ENCODE measurements around the gene MRPL1. TPM values are rescaled to one million over a fixed set of nuclear protein-coding genes. Genes with fewer than 3 reads are reported as not detected.

Gene MRPL1
- total RNA-seq, 1 donor = 23.2 TPM

DNA sequence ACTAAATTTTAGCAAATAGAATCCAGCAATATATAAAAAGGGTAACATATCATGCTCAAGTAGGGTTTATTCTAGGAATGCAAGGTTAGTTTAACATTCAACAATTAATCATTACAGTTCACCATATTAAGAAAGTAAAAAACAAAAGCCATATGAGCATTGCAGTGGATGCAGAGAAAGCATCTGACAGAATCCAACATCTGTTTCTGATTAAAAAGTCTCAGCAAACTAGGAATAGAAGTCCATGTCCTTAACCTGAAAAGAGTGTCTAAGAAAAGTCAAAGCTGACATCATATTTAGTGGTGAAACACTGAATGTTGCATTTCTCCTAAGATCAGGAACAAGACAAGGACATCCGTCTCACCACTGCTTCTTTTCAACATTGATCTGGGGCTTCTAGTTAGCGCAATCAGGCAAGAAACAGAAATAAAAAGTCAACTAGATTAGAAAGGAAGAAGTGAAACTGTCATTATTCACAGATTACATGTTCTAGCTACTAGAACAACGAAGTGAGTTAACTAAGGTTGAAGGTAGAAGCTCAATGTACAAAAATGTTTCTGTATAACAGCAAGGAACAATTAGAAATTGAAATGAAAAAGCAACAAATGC is 49.3 kb downstream of the MRPL1 start:
- Histone ChIP-seq H3K9me3 (ENCODE audit: low read depth, low read length) (no peaks in the 10 kb centered on the region), H3K4me2 (ENCODE audit: insufficient read depth, low read length) (no peak overlapping the region), H3K4me3 (ENCODE audit: insufficient read depth, low read length) (no peak overlapping the region), H3K4me1 (ENCODE audit: insufficient read depth, low read length) (no peaks in the 10 kb centered on the region), H3K36me3 (ENCODE audit: insufficient read depth, low read length) (no peaks in the 10 kb centered on the region), H2AFZ (ENCODE audit: low read length) (no peak overlapping the region), H3K27ac (ENCODE audit: low read depth, low read length) (no peak overlapping the region), H4K20me1 (ENCODE audit: insufficient read depth, low read length) (no peaks in the 10 kb centered on the region), H3K79me2 (ENCODE audit: insufficient read depth, low read length) (no peaks in the 10 kb centered on the region), H3K27me3 (ENCODE audit: insufficient read depth, low read length) (no peaks in the 10 kb centered on the region)
- no peak for DNase-seq (ENCODE audit: insufficient read length, low spot score, missing footprints)
- TF ChIP-seq CTCF (IDR thresholded peaks at IDR 0.05; ENCODE audit: extremely low read depth, low read depth, low read length) = no peak

DNA sequence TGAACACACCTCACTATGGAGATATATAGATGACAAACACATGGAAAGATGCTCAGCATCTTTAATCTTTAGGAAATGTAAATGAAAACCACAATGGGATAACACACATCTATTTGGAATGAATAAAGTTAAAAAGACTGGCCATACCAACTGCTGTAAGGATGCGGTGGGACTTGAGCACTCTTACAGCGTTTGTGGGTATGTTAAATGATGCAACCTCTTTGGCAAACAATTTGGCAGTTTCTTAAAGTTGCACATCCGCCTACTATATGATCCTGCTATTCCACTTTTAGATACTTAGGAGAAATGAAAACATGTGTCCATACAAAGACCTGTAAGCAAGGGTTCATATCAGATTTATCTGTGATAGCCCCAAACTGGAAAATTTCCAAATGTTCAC is 50.7 kb downstream of the MRPL1 start:
- no peak for DNase-seq (ENCODE audit: insufficient read length, low spot score, missing footprints)
- TF ChIP-seq CTCF (IDR thresholded peaks at IDR 0.05; ENCODE audit: extremely low read depth, low read depth, low read length) = no peak
- H3K4me3 ChIP-seq (ENCODE audit: insufficient read depth, low read length) = no peak overlapping the region

GRCh38 chr4:77917075-77917474 is 54.4 kb downstream of the MRPL1 start:
- no peak overlapping the region for H3K27ac ChIP-seq (ENCODE audit: low read depth, low read length)
- H3K79me2 ChIP-seq (ENCODE audit: insufficient read depth, low read length) = no peaks in the 10 kb centered on the region
- no peaks in the 10 kb centered on the region for H3K27me3 ChIP-seq (ENCODE audit: insufficient read depth, low read length)
- H3K4me2 ChIP-seq (ENCODE audit: insufficient read depth, low read length) = no peak overlapping the region
- H3K9me3 ChIP-seq (ENCODE audit: low read depth, low read length) = no peaks in the 10 kb centered on the region
- DNase-seq (ENCODE audit: insufficient read length, low spot score, missing footprints) = no peak
- H3K4me3 ChIP-seq (ENCODE audit: insufficient read depth, low read length) = no peak overlapping the region
- no peaks in the 10 kb centered on the region for H3K36me3 ChIP-seq (ENCODE audit: insufficient read depth, low read length)
- H3K4me1 ChIP-seq (ENCODE audit: insufficient read depth, low read length) = peaks cover 17% of the 10 kb centered on the region
- H2AFZ ChIP-seq (ENCODE audit: low read length) = no peak overlapping the region
- H4K20me1 ChIP-seq (ENCODE audit: insufficient read depth, low read length) = no peaks in the 10 kb centered on the region
- TF ChIP-seq CTCF (IDR thresholded peaks at IDR 0.05; ENCODE audit: extremely low read depth, low read depth, low read length) = no peak

More for the DNA sequence above, 50.7 kb downstream of the MRPL1 start:
- Histone ChIP-seq H3K9me3 (ENCODE audit: low read depth, low read length) (no peaks in the 10 kb centered on the region), H3K4me1 (ENCODE audit: insufficient read depth, low read length) (no peaks in the 10 kb centered on the region), H3K27me3 (ENCODE audit: insufficient read depth, low read length) (no peaks in the 10 kb centered on the region), H3K4me2 (ENCODE audit: insufficient read depth, low read length) (no peak overlapping the region), H4K20me1 (ENCODE audit: insufficient read depth, low read length) (no peaks in the 10 kb centered on the region), H2AFZ (ENCODE audit: low read length) (no peak overlapping the region), H3K27ac (ENCODE audit: low read depth, low read length) (no peak overlapping the region), H3K79me2 (ENCODE audit: insufficient read depth, low read length) (no peaks in the 10 kb centered on the region), H3K36me3 (ENCODE audit: insufficient read depth, low read length) (no peaks in the 10 kb centered on the region)

DNA sequence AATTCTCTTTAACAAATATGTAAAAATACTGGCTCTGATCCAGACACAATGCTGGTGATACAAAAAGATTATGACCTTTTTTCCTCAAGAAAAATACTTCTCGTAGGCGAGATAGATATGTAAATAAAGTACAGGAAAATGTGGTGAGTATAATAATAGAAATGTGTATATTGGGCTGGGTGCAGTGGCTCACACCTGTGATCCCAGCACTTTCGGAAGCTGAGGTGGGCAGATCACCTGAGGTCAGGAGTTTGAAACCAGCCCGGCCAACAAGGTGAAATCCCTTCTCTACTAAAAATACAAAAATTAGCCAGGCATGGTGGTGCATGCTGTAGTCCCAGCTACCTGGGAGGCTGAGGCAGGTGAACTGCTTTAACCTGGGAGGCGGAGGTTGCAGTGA is 55.0 kb downstream of the MRPL1 start:
- Histone ChIP-seq H3K36me3 (ENCODE audit: insufficient read depth, low read length) (no peaks in the 10 kb centered on the region), H2AFZ (ENCODE audit: low read length) (no peak overlapping the region), H4K20me1 (ENCODE audit: insufficient read depth, low read length) (no peaks in the 10 kb centered on the region), H3K27ac (ENCODE audit: low read depth, low read length) (no peak overlapping the region), H3K4me1 (ENCODE audit: insufficient read depth, low read length) (peaks cover 22% of the 10 kb centered on the region), H3K4me2 (ENCODE audit: insufficient read depth, low read length) (no peak overlapping the region), H3K4me3 (ENCODE audit: insufficient read depth, low read length) (no peak overlapping the region), H3K9me3 (ENCODE audit: low read depth, low read length) (no peaks in the 10 kb centered on the region), H3K27me3 (ENCODE audit: insufficient read depth, low read length) (no peaks in the 10 kb centered on the region), H3K79me2 (ENCODE audit: insufficient read depth, low read length) (no peaks in the 10 kb centered on the region)
- no peak for TF ChIP-seq CTCF (IDR thresholded peaks at IDR 0.05; ENCODE audit: extremely low read depth, low read depth, low read length)
- DNase-seq (ENCODE audit: insufficient read length, low spot score, missing footprints) = no peak

Data from osteoblast (primary cell).